Retina (tissue), 1 donor: ENCODE data around the gene LDLRAD4.
"Not testable (repeated sequence)": the region's sequence is repeated elsewhere in the genome, so short reads cannot be mapped to it uniquely, and the experiment has no call there.

Source experiments
- DNase-seq: peaks from one replicate; pipeline ENCODE4 v3.0.0-alpha.2; 2016

The LDLRAD4 gene

DNA sequence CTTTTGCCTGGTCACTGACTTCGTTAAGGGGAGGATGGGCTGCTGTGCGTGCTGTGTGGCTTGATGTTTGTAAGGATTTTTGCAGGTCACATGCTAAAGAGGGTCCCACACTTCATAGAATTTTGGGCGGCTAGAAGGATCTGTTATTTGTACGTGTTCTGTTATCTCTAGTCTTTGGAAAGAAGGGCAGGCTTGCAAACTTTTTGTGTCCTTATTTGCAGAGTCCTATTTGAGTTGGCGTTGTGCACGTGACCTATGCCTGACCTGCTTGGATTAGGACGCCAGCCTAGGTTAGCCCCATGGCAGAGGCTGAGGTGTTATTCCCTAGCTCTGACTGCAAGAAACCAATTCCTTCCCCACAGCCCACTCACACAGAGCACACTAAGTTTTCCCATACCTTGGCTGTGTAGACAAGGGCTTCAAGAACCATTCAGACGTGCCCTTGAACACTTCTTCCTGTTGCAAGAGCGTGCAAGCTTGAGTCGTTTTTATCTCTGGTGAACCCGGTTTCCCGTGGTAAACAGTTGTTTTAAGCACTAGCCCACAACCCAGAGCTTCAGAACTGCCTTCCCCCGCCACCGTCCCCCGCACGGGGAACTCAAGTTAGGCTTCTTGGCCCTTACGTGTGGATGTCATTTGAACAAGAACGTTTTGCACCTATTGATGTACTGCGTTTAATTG, 94.6 kb downstream of the LDLRAD4 start:
- DNase-seq: no peak

DNA sequence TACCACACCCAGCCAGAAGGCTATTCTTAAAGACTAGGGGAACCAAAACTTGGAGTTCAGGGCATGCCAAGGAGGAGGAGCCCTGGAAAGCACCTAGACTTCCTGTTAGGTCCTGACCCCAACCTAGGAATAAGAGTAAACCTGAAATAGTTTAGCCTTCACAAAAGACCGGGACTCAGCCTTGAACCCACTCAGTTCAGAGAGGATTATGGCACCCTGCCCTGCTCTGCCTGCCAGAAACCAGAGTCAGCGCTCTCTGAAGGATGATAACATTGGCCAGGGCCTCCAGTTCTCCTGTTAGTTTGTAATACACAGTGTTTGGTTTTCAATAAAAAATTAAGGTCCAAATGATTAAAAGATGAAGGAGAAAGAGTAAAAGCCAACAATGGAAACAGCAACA, 96.4 kb downstream of the LDLRAD4 start:
- DNase-seq: no peak

DNA sequence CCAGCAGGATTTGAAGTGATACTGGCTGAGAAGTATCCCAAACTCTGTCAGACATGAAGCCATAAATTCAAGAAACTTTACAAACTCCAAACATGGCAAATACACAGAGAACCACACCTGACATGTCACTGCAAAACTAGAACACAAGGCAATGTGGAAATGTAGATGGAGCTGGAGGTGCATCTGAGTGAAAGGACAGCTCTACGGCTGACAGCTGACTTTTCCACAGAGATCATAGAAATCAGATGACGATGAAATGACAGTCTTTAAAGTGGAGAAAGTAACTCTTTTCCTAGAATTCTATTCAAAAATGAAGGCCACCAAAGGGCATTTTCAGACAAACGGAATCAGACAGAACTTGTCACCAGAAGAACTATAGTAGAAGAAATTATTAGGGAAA, 97.5 kb downstream of the LDLRAD4 start:
- DNase-seq: no peak

DNA sequence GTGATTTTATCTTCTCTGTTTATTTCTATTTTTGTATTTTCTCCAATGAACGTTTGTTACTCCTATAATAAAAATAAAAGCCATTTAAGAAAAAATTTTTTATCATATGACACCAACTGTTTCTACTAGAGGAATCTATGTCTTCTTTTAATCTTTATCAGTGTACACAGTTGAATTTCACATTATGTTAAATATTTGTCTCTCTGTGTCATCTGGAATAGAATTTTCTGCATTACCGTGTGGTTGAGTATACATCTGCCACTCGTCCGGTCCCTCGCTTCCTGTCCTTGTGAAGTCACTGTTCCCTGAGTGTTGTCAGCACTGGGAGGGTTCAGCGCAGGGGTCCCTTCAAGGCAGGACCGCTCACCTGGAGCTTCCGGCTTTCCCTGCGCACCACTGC, 99.2 kb downstream of the LDLRAD4 start:
- DNase-seq: no peak

DNA sequence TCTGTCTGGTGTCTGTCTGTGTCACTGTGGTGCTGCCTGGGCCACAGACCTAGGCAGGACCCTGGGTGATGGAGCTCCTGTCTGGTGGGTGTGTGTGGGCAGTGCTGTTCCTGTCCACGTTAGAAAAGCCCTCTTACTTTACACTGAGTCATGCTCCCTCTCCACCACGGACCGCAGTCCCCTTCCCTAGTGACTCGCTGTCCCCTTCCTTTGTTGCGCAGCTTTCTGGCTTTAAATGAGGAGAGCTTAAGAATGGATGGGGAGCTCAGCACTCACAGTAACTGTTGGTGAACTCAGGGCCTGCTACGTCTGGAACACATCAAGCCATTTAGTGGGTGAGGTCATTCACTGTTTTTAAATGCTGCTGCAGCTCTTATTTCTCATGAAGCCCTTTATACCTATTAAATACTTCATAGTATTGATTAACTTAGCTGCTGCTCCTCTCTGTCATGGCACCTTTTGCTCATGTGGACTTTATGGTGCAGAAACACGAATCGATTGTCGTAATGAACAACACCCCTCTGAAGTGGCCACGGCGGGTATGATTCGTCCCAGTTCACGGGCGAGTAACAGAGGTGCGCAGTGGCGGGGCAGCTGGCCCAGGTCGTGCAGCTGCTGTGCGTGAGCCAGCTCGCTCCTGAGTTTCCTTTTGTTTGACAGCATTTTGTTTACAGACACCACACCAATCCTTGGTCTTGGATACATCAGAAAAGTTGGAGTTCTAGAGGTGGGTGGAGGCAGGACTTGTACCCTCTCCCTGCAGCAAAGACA, 100.4 kb downstream of the LDLRAD4 start:
- DNase-seq: no peak

DNA sequence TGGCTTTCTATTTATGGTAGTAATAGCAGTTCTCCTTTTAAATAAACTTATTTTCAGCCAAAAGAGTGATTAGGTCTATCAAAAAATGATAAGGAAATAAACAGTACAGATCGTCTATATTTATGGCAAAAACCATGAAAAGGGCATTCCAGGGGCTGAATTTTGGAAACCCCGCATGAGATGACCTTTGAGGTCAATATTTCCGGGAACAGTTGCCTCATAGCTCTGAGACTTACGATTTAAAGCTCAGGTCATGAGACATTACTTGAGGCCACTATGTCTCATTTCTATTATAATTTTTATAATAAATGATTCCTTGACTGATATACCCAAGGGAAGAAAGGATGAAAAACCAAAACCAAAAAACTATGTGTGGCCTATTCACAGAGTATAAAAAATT, 101.1 kb downstream of the LDLRAD4 start:
- DNase-seq: no peak

DNA sequence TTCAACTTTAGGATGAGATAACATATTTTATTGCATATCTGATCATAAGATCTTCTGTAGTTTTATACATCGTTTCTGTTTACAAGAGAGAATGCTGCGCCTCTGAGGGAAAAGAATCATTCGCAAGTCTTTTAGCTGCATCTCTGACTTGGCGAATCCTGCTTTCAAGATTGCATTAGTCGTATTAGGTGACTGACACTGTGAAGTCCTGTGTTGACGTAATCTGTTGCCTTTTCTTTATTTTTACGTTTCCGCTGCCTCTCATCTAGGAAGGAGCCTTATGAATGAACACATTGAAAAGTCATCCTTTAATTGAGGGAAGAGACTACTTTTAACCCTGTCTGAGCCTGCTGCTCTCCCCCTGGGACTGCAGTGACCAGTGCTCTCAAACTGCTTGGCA, 101.5 kb downstream of the LDLRAD4 start:
- DNase-seq: no peak

DNA sequence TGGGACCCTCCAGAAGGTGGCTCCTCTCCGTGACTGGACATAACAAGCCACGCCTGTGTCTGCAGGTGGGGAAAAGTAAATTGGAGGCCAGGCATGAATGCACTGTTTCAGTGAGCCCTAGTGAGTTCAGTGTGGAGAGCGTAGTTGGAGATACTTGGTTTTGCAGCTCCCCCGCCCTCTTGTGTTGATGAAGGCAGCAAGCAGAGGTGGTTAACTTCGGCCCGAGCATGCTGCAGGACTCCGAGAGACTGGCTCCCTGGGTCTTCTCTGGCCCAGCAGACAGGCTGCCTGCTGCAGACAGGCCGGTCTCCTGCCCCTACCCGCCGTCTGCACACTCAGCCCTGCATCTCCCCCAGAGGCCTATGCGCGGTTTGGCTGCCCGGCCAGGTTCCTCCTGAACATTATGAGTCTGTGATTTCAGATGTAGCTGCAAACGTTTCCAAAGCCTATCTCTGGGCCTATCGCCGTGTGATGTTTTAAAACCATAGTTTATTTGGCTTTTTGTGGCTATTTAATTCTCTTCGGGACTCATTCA, 102.4 kb downstream of the LDLRAD4 start:
- no peak for DNase-seq

DNA sequence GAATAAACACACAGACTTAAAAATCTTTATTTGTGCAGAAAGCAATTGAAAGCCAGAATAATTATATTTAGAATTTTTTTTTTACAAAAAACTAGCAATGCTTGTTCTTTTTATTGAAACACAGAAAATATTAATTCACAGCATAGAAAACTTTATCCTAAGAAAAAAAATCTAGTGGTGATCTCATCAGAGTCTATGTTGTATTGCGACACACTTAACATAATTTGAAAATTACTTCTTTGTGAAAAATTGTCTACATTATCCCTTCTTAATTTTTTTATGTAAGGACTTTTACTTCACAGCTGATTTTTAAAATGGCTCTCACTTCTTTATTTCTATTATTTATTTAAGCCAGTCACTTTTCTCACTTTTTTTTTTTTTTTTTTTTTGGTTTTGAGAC, 103.4 kb downstream of the LDLRAD4 start:
- no peak for DNase-seq

DNA sequence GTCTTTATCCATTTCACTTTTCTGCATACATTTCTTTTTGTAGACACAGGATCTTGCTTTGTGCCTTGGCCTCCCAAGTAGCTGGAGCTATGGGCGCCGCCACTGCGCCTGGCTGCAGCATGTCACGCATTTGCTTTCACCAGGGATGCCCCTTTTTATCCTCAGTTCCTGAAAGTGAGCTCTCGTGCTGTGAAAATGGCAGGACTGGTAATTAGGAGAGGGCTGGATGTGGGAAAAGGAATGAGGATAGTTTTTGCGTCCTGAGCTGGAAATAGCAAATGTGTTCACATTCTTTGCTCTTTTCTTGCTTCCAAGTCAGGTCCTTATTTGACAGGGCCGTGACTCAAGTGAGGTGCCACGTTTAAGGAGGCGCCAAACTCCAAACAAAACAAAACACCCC, 104.6 kb downstream of the LDLRAD4 start:
- DNase-seq: no peak

DNA sequence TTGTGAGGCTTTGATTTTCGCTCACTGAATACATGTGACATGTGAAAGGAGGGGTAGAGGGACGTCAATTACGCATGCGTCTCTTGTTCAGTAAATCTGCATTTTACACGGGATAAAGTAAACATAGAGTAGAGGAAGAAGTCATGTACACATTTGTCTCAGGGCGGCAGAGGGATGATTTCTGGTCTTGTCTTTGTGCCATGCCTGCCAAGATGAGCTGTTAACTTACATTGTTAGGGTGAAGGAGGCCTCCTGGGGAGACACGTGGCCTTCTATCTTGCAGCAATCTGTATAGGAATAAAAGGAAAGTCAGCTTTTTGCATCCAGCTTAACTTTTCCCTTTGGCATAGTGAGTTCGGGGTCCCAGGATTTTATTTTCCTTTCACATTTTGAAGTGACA, 106.3 kb downstream of the LDLRAD4 start:
- no peak for DNase-seq

DNA sequence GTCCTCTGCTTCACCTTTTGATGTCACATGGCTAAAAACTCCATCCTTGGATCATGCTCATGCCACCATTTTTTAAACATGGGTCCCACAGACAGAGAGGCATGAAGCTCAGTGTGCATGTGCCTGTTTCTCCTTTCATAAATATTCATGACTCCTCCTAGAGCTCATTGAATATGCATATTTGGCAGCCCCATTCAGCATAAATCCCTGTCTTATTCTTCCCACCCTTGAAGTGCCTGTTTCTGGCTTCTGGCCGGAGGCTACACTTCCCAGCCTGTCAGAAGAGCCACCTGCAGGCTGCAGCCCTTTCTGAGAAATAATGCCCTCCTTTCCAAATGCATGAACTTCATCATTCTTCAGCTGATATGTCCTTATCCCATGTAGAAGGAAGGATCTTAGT, 109.7 kb downstream of the LDLRAD4 start:
- DNase-seq: no peak

DNA sequence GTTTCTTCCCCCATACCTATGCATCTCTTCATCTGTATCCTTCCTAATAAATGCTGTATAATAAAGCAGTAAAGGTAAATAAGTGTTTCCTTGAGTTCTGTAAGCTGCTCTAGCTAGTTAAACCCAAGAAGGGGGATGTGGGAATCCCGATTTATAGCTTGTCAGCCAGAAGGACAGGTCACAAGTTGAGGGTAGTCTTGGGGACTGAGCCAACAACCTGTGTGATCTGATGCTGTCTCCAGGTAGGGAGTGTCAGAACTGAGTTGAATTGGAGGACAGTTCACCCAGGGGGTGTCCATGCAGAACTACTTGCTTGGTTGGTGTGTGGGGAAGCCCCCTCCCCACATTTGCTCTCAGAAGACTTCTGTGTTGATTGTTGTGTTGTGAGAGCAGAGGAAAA, 112.4 kb downstream of the LDLRAD4 start:
- DNase-seq: no peak

DNA sequence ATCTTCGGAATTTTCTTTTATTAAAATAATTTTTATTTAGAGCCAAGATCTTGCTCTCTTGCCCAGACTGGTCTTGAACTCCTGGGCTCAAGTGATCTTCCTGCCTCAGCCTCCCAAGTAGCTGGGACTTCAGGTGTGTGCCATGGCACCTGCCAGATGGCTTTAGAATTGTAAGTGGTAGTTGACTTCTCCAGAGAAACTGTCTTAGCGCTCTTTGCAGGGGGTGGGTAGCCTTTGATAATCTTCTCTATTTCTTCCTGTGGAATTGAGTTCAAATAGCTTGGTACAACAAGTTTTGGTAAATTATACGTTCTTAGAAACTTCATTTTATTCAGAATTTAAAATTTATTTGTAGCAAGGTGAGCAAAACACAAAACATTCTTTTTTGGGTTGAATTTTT, 113.3 kb downstream of the LDLRAD4 start:
- no peak for DNase-seq

DNA sequence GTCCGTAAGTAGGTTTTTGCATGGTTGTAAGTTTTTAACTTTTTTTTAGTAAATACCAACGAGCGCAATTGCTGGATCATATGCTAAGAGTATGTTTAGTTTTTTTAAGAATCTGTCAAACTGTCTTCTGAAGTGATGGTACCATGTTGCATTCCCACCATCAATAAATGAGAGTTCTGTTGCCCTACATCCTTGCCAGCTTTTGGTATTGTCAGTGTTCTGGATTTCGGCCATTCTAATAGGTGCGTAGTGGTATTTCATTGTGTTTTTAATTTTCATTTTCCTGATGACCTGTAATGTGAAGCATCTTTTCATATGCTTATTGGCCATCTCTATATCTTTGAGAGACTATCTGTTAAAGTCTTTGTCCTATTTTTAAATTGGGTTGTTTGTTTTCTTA, 114.3 kb downstream of the LDLRAD4 start:
- no peak for DNase-seq

DNA sequence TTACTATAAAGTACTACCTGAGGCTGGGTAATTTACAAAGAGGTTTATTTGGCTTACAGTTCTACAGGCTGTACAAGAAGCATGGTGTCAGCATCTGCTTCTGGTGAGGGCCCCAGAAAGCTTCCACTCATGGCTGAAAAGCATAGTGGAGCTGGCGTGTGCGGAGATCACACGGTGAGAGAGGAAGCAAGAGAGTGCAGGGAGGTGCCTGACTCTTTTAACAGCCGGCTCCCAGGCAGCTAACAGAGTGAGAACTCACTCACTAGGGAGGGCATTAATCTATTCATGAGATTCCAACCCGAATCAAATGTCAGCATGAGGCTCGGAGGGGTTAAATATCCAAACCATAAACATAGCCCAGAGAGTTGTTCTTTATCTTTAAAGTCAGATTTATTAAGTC, 117.3 kb downstream of the LDLRAD4 start:
- no peak for DNase-seq

DNA sequence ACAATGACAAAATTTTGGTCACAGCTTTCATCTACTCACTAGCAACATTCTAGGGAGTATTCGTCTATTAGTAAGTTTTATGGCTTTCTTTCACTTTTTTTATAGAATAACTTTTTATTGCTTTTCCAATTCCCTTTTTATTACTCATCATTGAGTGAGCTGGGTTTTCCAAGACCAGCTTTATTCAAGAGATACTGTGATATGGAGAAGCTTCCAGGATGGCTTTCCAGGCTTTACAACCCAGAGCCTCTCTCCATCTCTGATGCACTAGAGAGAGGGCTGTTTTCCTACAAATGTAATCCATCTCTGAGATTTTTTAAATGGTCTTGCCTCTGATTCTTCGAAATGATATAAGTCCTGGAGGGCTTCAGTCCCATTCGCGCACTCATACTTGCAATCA, 118.3 kb downstream of the LDLRAD4 start:
- DNase-seq: no peak

DNA sequence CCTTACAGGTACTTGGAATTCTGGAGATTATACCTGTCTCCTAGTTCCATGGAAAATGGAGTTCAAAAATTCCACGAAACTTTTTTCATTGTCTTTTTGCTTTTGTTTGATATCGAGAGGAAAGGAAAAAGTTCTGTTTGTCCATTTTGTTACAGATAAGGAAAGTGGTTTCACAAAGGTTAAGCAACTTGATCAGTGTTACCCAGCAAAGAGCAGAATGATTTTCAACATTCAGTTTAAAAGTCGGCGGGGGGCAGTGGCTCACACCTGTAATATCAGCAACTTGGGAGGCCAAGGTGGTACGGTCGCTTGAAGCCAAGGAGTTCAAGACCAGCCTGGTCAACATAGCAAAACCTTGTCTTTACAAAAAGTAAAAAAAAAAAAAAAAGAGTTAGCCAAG, 118.8 kb downstream of the LDLRAD4 start:
- DNase-seq: no peak

DNA sequence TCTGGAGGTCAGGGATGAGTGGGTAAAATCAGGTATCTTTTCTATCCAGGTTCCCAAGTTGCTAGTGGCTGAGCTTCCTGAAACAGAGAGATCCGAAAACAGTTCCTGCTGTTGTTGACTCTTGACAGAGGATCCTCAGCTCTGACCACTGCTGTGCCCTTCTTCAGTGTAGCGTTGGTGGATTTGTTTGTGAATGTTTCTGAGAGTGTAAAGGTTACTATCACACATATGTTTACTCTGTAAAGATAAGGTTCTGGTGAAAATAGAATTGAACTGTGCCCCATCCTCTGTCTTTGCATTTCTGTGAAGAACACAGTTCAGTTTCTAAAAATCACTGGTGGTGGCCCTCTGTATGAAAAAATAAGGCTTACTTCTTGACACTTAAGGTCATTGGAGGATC, 119.8 kb downstream of the LDLRAD4 start:
- DNase-seq: no peak

DNA sequence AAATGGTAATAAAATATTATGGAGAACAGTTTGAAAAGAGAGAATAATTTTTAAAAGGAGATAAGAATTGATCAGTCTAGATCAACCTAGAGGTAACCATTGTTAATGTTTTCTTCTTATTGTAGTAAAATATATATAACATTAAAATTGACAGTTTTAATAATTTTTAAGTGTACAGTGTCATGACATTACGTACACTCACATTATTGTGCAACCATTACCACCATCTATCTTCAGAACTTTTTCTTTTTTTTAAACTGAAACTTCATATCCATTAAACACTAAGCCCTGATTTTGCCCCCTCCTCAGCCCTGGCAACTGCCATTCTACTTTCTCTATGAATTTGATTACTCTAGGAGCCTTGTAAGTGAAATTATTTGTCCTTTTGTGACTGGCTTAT, 121.1 kb downstream of the LDLRAD4 start:
- DNase-seq: no peak

DNA sequence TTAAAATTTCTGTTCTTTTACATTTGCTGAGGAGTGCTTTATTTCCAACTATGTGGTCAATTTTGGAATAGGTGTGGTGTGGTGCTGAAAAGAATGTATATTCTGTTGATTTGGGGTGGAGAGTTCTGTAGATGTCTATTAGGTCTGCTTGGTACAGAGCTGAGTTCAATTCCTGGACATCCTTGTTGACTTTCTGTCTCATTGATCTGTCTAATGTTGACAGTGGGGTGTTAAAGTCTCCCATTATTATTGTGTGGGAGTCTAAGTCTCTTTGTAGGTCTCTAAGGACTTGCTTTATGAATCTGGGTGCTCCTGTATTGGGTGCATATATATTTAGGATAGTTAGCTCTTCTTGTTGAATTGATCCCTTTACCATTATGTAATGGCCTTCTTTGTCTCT, 127.9 kb downstream of the LDLRAD4 start:
- not testable (repeated sequence) for DNase-seq

DNA sequence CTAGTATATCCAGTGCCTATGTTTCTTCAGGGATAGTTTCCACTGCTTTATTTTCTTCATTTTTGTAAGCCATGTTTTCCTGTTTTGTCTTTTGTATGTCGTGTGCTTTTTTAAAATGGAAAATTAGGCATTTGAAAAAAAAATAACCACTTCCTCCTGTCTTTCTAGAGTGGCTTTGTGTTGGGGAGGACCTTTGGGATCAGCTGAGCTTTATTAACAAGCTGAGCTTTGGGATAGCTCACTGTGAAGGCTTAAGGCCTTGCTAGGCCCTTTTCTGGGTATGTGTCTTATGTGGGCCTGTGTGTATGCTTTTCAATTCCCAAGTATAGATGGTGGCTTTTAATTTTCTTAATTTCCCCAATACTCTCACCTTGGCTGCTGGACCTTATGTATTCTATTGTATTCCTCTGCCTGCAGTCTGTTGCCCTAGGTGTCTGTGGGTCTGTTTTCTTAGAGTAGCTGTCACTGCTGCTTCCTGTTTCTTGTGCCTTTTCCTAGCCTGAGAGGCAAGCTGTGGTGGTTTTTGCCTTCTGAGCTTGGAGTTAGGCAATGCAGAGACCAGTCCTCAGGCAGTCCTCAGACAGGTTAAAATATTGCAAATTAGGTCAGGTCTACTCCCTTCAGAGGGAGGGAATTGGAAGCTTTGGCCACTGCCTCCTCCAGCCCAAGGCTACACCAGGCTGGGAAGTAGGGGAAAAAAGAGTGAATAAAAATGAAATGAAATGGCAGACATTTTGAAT, 134.7 kb downstream of the LDLRAD4 start:
- no peak for DNase-seq

DNA sequence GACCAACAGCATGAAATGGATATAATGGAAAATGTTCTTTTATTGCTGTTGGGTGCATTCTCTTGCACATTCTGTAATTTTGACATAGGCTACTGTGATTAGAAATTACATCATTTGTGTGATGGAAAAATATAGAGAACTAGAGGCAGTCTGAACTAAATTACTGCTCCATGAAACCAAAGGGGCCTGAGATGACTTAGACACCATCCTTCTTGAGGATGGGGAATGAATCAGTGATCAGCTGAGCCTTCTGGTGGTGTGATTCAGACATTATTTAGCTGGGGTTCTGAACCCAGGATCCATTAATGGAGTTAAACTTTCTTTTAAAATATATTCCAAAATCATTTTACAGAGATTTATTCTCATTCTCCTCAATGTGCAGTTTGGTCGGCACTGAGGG, 135.8 kb downstream of the LDLRAD4 start:
- DNase-seq: no peak

DNA sequence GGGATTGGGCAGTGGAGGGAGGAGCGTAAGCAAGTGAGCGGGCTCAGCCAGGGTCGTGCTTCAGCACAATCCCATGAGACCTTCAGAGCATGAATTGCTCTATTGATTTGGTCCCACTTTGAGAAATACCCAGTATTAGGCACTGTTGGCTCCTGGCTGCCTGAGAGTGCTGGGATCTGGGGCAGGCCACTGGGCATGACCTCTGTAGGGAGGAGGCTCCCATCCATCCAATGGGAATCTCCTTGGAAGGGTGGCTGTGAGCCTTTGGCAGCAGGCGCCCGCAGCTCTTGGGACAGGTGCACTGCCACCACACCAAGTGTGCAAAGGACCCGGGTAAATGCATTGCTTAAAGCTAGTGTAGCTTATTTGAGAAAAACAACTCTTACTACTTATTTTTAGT, 137.5 kb downstream of the LDLRAD4 start:
- no peak for DNase-seq
